ENCODE results near the gene XNDC1N. TPM values are rescaled to one million over a fixed set of nuclear protein-coding genes. Genes with fewer than 3 reads are reported as not detected.
A peak's percentile ranks its signal among the peaks of the same experiment; 100 is the strongest.

Gene XNDC1N
- total and polyA plus RNA-seq, 9 of the 15 experiments (the other 6 are each of a cell fraction or from before 2014, with no cell fraction given) = 6.8 to 11.4 (median 9.7) TPM

DNA sequence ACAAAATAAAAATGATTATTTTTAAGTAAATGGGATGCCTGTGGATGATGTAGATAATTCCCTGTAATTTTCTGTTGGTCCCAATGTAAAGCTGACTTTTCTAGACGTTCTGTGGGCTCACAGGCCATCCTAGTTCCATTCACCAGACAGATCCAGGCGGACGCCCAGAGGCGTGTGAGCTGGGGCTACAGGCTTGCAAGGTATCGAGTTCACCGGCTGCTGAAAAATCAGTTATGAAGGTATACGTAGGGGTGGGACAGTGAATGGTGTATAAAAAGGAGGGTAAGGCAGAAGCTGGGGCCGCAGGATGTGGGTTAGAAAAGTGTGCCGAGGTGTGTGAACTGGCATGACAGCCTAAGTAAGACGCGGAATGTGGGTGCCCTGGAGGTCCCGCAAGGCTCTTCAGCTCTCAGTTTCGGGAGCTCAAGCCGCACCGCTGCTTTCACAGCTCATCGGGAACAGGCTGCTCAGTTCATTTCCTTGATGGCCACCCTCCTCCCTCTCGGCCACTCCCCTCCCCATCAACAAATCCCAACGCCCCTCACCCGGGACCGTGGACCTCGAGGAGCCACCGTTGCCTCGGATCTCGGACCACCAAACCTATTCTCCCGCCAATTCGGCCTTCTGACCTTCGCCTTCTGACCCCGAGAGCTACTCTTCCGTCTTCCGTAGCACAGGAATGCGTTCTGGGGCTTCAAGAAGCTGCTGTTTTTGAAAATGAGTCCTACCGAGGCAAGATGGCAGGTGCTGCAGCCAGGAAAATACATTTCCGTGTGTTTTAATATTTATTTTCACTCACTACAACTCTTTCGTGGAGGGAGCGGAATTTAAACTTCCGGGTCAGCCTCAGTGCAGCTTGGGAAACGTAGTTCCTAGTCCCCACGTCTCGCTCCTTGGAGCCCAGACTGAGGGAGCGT lies at the start of gene XNDC1N (continued):
- no peak for TF ChIP-seq SFPQ (IDR thresholded peaks at IDR 0.05; ENCODE audit: low read depth, low read length)
- TF ChIP-seq ZBTB11 (CRISPR knock-in tag; IDR thresholded peaks at IDR 0.05) = peak in 1 of 3 experiments; percentile 85; a peak in 2 of 6 replicates
- TF ChIP-seq SP1 (CRISPR knock-in tag; IDR thresholded peaks at IDR 0.05) = no peak
- TF ChIP-seq SUPT5H (IDR thresholded peaks at IDR 0.05) = peak; percentile 77
- TF ChIP-seq MYNN (IDR thresholded peaks at IDR 0.05) = no peak
- TF ChIP-seq MYNN (CRISPR knock-in tag; IDR thresholded peaks at IDR 0.05) = no peak
- 0 out of 2 replicates have a peak, but pooled peaks have one; percentile 15 for TF ChIP-seq MBD2 (IDR thresholded peaks at IDR 0.05; ENCODE audit: borderline replicate concordance, low read depth)
- TF ChIP-seq ILK (tag; IDR thresholded peaks at IDR 0.05; ENCODE audit: borderline replicate concordance, low read depth) = no peak
- TF ChIP-seq ID3 (CRISPR knock-in tag; IDR thresholded peaks at IDR 0.05) = no peak
- peak; percentile 31; the same call in 1 of the 2 replicates for TF ChIP-seq ID3 (tag; IDR thresholded peaks at IDR 0.05)
- peak; percentile 62; the same call in 1 of the 2 replicates for TF ChIP-seq ZBTB43 (CRISPR knock-in tag; IDR thresholded peaks at IDR 0.05)
- TF ChIP-seq PATZ1 (CRISPR knock-in tag; IDR thresholded peaks at IDR 0.05; ENCODE audit: borderline replicate concordance) = no peak
- peak; percentile 53 for TF ChIP-seq ZBTB33 (CRISPR knock-in tag; IDR thresholded peaks at IDR 0.05)
- TF ChIP-seq SMARCA5 (IDR thresholded peaks at IDR 0.05) = peak; percentile 35; the same call in 1 of the 2 replicates
